Breast epithelium (tissue), 3 donors: ENCODE data around the gene RAB44.

Experiments
- CTCF ChIP-seq, 3 donors: fragments of 450-650 bp; IDR thresholded peaks; one replicate each; pipeline ENCODE4 v1.5.1; 2016 to 2017; ENCODE audit warnings: antibody characterized with exemption in 3 of 3, mild to moderate bottlenecking in 3 of 3, moderate library complexity in 3 of 3
- POLR2A ChIP-seq: fragments of 450-650 bp; IDR thresholded peaks from one replicate; pipeline ENCODE4 v1.6.1; 2016; ENCODE audit warnings: antibody characterized with exemption, mild to moderate bottlenecking, moderate library complexity
- POLR2AphosphoS5 ChIP-seq, 3 donors: sonication (generic); formaldehyde crosslinking; IDR thresholded peaks; one replicate each; pipeline ENCODE4 v1.6.1; 2017; ENCODE audit warnings: antibody characterized with exemption in 3 of 3

- TF ChIP-seq POLR2A (no peak), CTCF (IDR thresholded peaks at IDR 0.05) (no peak), POLR2AphosphoS5 (IDR thresholded peaks at IDR 0.05) (no peak)
Measured at GRCh38 chr6:36725581-36725980, 28.0 kb downstream of the RAB44 start.
